Neural progenitor cell (in vitro differentiated cells): ENCODE data around the gene ANKRD1.

Experiments used
- EZH2 ChIP-seq: fragments of 200-600 bp; sonication (generic); IDR thresholded peaks from 2 replicates; pipeline ENCODE4 v1.6.1; 2017; ENCODE audit warnings: antibody characterized with exemption, mild to moderate bottlenecking, moderate library complexity
- EZH2phosphoT487 ChIP-seq: fragments of 200-600 bp; sonication (generic); IDR thresholded peaks from 2 replicates; pipeline ENCODE4 v1.6.1; 2017; ENCODE audit warnings: antibody characterized with exemption
- TF ChIP-seq, protein P1 (sequence below): fragments of 200-600 bp; sonication (generic); IDR thresholded peaks from 2 replicates; pipeline ENCODE4 v1.5.1; 2017; ENCODE audit warnings: antibody characterized with exemption, mild to moderate bottlenecking

DNA sequence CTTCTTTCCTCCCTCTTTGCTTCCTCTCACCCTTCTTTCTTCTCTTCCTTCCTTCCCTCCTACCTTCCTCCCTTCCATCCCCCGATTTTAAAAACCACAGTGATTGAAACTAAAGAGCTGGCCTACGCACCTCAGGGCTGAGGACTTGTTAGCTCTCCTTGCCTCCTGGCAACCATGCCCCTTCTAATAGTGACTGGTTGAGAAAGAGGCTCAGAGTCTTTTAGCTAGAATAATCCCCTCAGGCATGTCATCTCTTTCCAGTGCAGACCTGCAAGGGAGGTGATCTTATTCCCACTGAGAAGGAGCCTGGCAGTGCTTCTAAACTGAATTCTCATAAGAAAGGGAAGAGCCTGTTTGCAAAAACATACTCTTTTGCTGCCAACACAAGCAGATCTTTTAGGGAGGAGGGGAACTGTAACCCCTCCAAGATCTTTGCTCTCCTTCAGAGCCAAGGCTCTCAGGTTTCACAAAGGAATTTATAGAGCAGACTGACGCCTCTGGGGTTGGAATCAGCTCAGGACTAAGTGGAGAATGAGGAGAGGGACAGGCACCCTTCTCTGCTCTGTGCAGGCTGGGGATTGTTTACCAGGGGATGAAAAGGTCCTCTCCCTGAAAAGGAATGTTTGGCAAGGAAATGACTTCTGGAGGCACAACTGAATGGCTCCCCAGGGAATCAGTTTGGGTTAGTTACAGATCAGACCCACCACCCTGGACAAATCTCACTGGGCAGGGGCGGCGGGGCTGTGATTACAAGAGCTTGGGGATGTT, 9.4 kb upstream of the ANKRD1 start:
- TF ChIP-seq, protein P1, sequence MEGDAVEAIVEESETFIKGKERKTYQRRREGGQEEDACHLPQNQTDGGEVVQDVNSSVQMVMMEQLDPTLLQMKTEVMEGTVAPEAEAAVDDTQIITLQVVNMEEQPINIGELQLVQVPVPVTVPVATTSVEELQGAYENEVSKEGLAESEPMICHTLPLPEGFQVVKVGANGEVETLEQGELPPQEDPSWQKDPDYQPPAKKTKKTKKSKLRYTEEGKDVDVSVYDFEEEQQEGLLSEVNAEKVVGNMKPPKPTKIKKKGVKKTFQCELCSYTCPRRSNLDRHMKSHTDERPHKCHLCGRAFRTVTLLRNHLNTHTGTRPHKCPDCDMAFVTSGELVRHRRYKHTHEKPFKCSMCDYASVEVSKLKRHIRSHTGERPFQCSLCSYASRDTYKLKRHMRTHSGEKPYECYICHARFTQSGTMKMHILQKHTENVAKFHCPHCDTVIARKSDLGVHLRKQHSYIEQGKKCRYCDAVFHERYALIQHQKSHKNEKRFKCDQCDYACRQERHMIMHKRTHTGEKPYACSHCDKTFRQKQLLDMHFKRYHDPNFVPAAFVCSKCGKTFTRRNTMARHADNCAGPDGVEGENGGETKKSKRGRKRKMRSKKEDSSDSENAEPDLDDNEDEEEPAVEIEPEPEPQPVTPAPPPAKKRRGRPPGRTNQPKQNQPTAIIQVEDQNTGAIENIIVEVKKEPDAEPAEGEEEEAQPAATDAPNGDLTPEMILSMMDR = no peak
- TF ChIP-seq EZH2 (no peak), EZH2phosphoT487 (no peak)
